ENCODE data around the gene LINS1.

The LINS1 gene

DNA sequence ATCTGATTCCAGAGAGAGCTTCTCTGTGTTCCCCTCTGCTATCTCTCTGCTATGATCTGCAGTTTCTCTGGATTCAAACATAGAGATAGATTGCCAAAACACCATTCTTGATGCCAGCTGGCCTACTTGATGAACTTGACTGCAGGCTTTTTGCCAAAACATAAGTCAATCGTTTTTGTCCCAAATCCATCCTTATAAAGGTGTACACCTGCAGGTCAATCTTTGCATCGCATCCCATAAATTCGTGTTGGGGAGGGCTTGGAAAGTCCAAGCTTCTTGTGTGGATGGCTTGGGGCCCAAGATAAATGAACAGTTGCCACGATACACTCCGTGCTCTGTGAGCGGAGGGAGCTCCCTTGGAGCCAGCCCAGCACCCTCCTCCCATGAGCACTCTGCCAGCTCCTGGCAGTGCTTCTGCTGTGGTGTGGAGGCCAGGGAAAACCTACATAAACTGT is 75.9 kb downstream of the LINS1 start:
- Histone ChIP-seq H3K27ac (ENCODE audit: low read depth, low read length) (no peak overlapping the region), H2AFZ (ENCODE audit: low read depth, low read length, severe bottlenecking) (no peak overlapping the region), H3K36me3 (ENCODE audit: low read length) (no peaks in the 10 kb centered on the region), H3K4me2 (ENCODE audit: low read depth, low read length, poor library complexity, severe bottlenecking) (no peak overlapping the region), H3K4me3 (ENCODE audit: insufficient read depth, low read length, poor library complexity, severe bottlenecking) (no peak overlapping the region), H3F3A (ENCODE audit: insufficient read depth) (no peaks in the 10 kb centered on the region), H3K9me2 (replicated peaks; ENCODE audit: insufficient read depth, low read length) (no peaks in the 10 kb centered on the region), H3K79me2 (ENCODE audit: insufficient read depth, low read length) (no peaks in the 10 kb centered on the region), H3K9me3 (ENCODE audit: insufficient read depth, low read length) (no peaks in the 10 kb centered on the region), H3K27me3 (ENCODE audit: low read length) (no peaks in the 10 kb centered on the region), H3K9ac (ENCODE audit: low read length) (no peak overlapping the region), H4K20me1 (ENCODE audit: low read depth, low read length) (no peaks in the 10 kb centered on the region)
- TF ChIP-seq CTCF (IDR thresholded peaks at IDR 0.05; ENCODE audit: insufficient read depth, low read length, poor library complexity, severe bottlenecking) (no peak), EZH2phosphoT487 (conservative IDR thresholded peaks at IDR 0.05; ENCODE audit: low read length) (no peak)

- TF ChIP-seq CTCF (IDR thresholded peaks at IDR 0.05; ENCODE audit: insufficient read depth, low read length, poor library complexity, severe bottlenecking) (no peak), EZH2phosphoT487 (conservative IDR thresholded peaks at IDR 0.05; ENCODE audit: low read length) (no peak)
- Histone ChIP-seq H3K9me3 (ENCODE audit: insufficient read depth, low read length) (no peaks in the 10 kb centered on the region), H3K79me2 (ENCODE audit: insufficient read depth, low read length) (no peaks in the 10 kb centered on the region), H3K9me2 (replicated peaks; ENCODE audit: insufficient read depth, low read length) (no peaks in the 10 kb centered on the region), H3F3A (ENCODE audit: insufficient read depth) (no peaks in the 10 kb centered on the region), H3K27ac (ENCODE audit: low read depth, low read length) (no peak overlapping the region), H4K20me1 (ENCODE audit: low read depth, low read length) (no peaks in the 10 kb centered on the region), H3K4me3 (ENCODE audit: insufficient read depth, low read length, poor library complexity, severe bottlenecking) (no peak overlapping the region), H3K9ac (ENCODE audit: low read length) (no peak overlapping the region), H3K36me3 (ENCODE audit: low read length) (no peaks in the 10 kb centered on the region), H3K4me2 (ENCODE audit: low read depth, low read length, poor library complexity, severe bottlenecking) (no peak overlapping the region), H2AFZ (ENCODE audit: low read depth, low read length, severe bottlenecking) (no peak overlapping the region), H3K27me3 (ENCODE audit: low read length) (no peaks in the 10 kb centered on the region)
Measured at GRCh38 chr15:100525436-100525835, 76.5 kb downstream of the LINS1 start.

DNA sequence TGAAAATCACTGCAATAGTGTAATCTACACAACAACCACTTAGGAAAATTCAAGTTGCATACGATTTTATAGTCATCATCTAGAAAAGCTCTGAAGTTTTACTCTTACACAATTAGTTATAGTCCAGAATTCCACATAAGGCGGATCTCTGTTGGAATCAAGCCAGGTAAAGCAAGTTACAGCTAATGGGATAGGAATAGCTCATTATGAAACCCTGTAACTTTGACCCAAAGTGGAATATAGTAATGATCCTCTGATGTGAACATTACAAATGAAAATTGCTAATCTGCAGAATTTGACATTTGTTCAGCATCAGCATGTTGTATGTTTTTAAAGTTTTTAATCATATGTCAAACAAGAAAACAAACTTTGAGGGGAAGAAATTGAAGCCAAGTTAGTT is 77.7 kb downstream of the LINS1 start:
- H4K20me1 ChIP-seq (ENCODE audit: low read depth, low read length), result no peaks in the 10 kb centered on the region
- H3K9me3 ChIP-seq (ENCODE audit: insufficient read depth, low read length), result no peaks in the 10 kb centered on the region
- H2AFZ ChIP-seq (ENCODE audit: low read depth, low read length, severe bottlenecking), result no peak overlapping the region
- no peak overlapping the region for H3K9ac ChIP-seq (ENCODE audit: low read length)
- H3K36me3 ChIP-seq (ENCODE audit: low read length), result no peaks in the 10 kb centered on the region
- no peaks in the 10 kb centered on the region for H3F3A ChIP-seq (ENCODE audit: insufficient read depth)
- H3K9me2 ChIP-seq (replicated peaks; ENCODE audit: insufficient read depth, low read length), result no peaks in the 10 kb centered on the region
- TF ChIP-seq CTCF (IDR thresholded peaks at IDR 0.05; ENCODE audit: insufficient read depth, low read length, poor library complexity, severe bottlenecking) (no peak), EZH2phosphoT487 (conservative IDR thresholded peaks at IDR 0.05; ENCODE audit: low read length) (no peak)
- no peak overlapping the region for H3K27ac ChIP-seq (ENCODE audit: low read depth, low read length)
- no peak overlapping the region for H3K4me3 ChIP-seq (ENCODE audit: insufficient read depth, low read length, poor library complexity, severe bottlenecking)
- no peaks in the 10 kb centered on the region for H3K27me3 ChIP-seq (ENCODE audit: low read length)
- no peaks in the 10 kb centered on the region for H3K79me2 ChIP-seq (ENCODE audit: insufficient read depth, low read length)
- H3K4me2 ChIP-seq (ENCODE audit: low read depth, low read length, poor library complexity, severe bottlenecking), result no peak overlapping the region

Data from SU-DHL-6 (cell line).